Tibial artery (tissue), 4 donors: ENCODE results near the gene API5.

Source experiments
- DNase-seq, 2 donors: peaks; one replicate each; pipeline ENCODE4 v3.0.0-alpha.2; 2019
- H3K27ac ChIP-seq, 2 donors: fragments of 200-600 bp; sonication (generic) in 1 of 2; 1 replicate in 1 of 2; 2 replicates in 1 of 2; pipeline ENCODE4 v1.5.1; 2018 to 2019; ENCODE audit warnings: mild to moderate bottlenecking in 1 of 2
- H3K27me3 ChIP-seq, 2 donors: fragments of 200-600 bp; sonication (generic) in 1 of 2; one replicate each; pipeline versions ENCODE4 v1.5.1 to v1.6.0; 2016 to 2019
- H3K36me3 ChIP-seq, 3 donors: fragments of 200-600 bp; sonication (generic) in 2 of 3; one replicate each; pipeline ENCODE4 v1.5.1; 2016 to 2019; ENCODE audit warnings: mild to moderate bottlenecking in 2 of 3
- H3K4me1 ChIP-seq, 4 donors: fragments of 200-600 bp; sonication (generic) in 2 of 4; 1 replicate in 3 of 4; 2 replicates in 1 of 4; pipeline ENCODE4 v1.5.1; 2016 to 2019
- H3K4me3 ChIP-seq, 2 donors: fragments of 200-600 bp; sonication (generic) in 1 of 2; 1 replicate in 1 of 2; 2 replicates in 1 of 2; pipeline ENCODE4 v1.5.1; 2018 to 2019; ENCODE audit warnings: mild to moderate bottlenecking in 2 of 2
- H3K9me3 ChIP-seq, 3 donors: fragments of 200-600 bp; sonication (generic) in 1 of 3; one replicate each; pipeline ENCODE4 v1.5.1; 2016 to 2019
- intact Hi-C: fragments of 100-400 bp; cut with DNase I; formaldehyde crosslinking; loops from one replicate; pipeline ENCODE4 v1.15.0; 2023; ENCODE audit warnings: low total_unique reads
- TF ChIP-seq, protein P1 (sequence below), 2 experiments: fragments of 200-600 bp in 1 of 2; fragments of 450-650 bp in 1 of 2; IDR thresholded peaks; one replicate each; pipeline ENCODE4 v1.5.1; 2017 to 2019; ENCODE audit warnings: antibody characterized with exemption in 2 of 2, mild to moderate bottlenecking in 1 of 2, moderate library complexity in 1 of 2

The API5 gene

GRCh38 chr11:43360361-43361032 is 48.7 kb downstream of the API5 start:
- H3K27ac ChIP-seq: no peak overlapping the region
- H3K27me3 ChIP-seq: no peaks in the 10 kb centered on the region
- peaks cover 0 to 13% (median 0%) of the 10 kb centered on the region in 3 donors for H3K36me3 ChIP-seq
- TF ChIP-seq, protein P1, sequence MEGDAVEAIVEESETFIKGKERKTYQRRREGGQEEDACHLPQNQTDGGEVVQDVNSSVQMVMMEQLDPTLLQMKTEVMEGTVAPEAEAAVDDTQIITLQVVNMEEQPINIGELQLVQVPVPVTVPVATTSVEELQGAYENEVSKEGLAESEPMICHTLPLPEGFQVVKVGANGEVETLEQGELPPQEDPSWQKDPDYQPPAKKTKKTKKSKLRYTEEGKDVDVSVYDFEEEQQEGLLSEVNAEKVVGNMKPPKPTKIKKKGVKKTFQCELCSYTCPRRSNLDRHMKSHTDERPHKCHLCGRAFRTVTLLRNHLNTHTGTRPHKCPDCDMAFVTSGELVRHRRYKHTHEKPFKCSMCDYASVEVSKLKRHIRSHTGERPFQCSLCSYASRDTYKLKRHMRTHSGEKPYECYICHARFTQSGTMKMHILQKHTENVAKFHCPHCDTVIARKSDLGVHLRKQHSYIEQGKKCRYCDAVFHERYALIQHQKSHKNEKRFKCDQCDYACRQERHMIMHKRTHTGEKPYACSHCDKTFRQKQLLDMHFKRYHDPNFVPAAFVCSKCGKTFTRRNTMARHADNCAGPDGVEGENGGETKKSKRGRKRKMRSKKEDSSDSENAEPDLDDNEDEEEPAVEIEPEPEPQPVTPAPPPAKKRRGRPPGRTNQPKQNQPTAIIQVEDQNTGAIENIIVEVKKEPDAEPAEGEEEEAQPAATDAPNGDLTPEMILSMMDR (IDR thresholded peaks at IDR 0.05): no peak
- intact Hi-C loops: no loop called here
- peak overlapping the region; percentile 87 to 100 for H3K4me3 ChIP-seq
- peaks cover 0 to 20% (median 16%) of the 10 kb centered on the region in 4 donors for H3K4me1 ChIP-seq
- no peak for DNase-seq
- no peaks in the 10 kb centered on the region for H3K9me3 ChIP-seq

DNA sequence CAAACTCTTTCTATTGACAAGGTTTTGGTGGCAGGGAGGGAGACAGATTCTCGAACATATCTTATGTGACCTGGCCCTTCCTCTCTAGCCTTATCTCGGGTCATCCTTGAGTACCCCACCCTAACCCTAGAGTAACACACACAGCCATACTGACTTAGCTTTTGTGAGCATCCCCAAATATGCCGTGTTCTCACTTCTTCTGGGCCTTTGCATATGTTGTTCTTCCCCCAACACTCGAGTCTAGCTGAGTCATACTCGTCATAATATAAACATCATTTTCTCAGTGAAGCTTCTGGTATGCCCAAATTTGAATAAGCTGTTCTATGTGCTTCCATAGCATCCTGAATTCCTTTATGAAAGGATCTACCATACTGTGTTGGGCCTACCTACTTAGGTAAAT is 54.9 kb downstream of the API5 start:
- intact Hi-C loops: no loop called here
- Histone ChIP-seq H3K36me3 (peaks cover 0 to 26% (median 0%) of the 10 kb centered on the region in 3 donors), H3K9me3 (no peaks in the 10 kb centered on the region), H3K27ac (no peak overlapping the region), H3K4me3 (no peak overlapping the region), H3K4me1 (peaks cover 0 to 3% (median 0%) of the 10 kb centered on the region in 4 donors), H3K27me3 (no peaks in the 10 kb centered on the region)
- TF ChIP-seq, protein P1 (IDR thresholded peaks at IDR 0.05): no peak
- no peak for DNase-seq

- DNase-seq: no peak
- TF ChIP-seq, protein P1 (IDR thresholded peaks at IDR 0.05): no peak
- Histone ChIP-seq H3K36me3 (peaks cover 0 to 23% (median 5%) of the 10 kb centered on the region in 3 donors), H3K27ac (no peak overlapping the region), H3K4me3 (no peak overlapping the region), H3K4me1 (peaks cover 0 to 3% (median 0%) of the 10 kb centered on the region in 4 donors), H3K27me3 (no peaks in the 10 kb centered on the region), H3K9me3 (no peaks in the 10 kb centered on the region)
- intact Hi-C loops: no loop called here
Measured at GRCh38 chr11:43367382-43368178, 55.8 kb downstream of the API5 start.

DNA sequence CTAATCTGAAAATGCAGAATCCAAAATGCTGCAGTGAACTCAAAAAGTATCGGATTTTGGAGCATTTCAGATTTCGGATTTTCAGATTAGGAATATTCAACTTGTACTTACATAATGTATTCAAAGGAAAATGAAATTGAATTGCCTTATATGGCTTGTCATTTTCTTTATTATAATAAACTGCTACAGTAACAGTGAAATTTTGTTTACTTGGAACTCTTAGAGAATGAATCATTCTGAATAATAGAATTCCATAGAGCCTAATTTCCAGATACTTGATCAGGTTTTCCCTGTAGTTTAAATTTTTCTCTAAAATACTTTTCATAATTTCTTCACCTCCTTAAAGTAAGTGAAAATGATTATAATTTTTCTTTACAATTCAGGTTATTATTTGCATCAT is 64.3 kb downstream of the API5 start:
- Histone ChIP-seq H3K4me3 (no peak overlapping the region), H3K27ac (no peak overlapping the region)
- TF ChIP-seq, protein P1 (IDR thresholded peaks at IDR 0.05): no peak

DNA sequence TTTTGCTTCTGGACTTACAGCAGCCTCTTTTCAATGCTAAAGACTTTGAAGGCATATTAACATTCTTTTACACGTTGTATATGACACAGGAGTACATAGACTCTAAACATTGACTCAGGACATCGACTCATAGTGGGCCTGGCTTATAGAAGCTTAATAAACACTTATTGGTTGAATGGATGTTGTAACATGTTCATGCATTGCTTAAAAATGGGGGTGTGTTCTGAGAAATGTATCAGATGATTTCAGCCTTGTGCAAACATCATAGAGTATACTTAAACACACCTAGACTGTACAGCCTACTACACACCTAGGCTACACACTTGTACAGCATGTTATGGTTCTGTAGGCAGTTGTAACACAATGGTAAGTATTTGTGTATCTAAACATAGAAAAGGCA is 64.8 kb downstream of the API5 start:
- no peak overlapping the region for H3K4me3 ChIP-seq
- no peaks in the 10 kb centered on the region for H3K4me1 ChIP-seq
- H3K9me3 ChIP-seq: no peaks in the 10 kb centered on the region
- TF ChIP-seq, protein P1 (IDR thresholded peaks at IDR 0.05): no peak
- peaks cover 5 to 12% (median 5%) of the 10 kb centered on the region in 3 donors for H3K36me3 ChIP-seq
- DNase-seq: no peak
- H3K27me3 ChIP-seq: no peaks in the 10 kb centered on the region
- H3K27ac ChIP-seq: no peak overlapping the region
- intact Hi-C loops: no loop called here

More for the DNA sequence above, 64.3 kb downstream of the API5 start:
- DNase-seq: no peak
- Histone ChIP-seq H3K9me3 (no peaks in the 10 kb centered on the region), H3K36me3 (peaks cover 5 to 14% (median 5%) of the 10 kb centered on the region in 3 donors), H3K27me3 (no peaks in the 10 kb centered on the region), H3K4me1 (no peaks in the 10 kb centered on the region)
- intact Hi-C loops: no loop called here
